Right lobe of liver (tissue), 4 donors: ENCODE data around the gene PLCL1.

Source experiments
- CTCF ChIP-seq, 4 donors: fragments of 200-600 bp in 3 of 4; fragments of 450-650 bp in 1 of 4; IDR thresholded peaks; one replicate each; pipeline versions ENCODE4 v1.5.1 to v1.8.0; 2016 to 2022; ENCODE audit warnings: antibody characterized with exemption in 4 of 4, mild to moderate bottlenecking in 2 of 4
- POLR2A ChIP-seq: fragments of 450-650 bp; IDR thresholded peaks from one replicate; pipeline ENCODE4 v1.6.1; 2017; ENCODE audit warnings: antibody characterized with exemption, mild to moderate bottlenecking
- donor health status: DM: no; HTN: no; CAD: no.
- donor health status: DM: no; HTN: no; CAD: no.
- donor health status: DM: no; HTN: yes; CAD: no.

- TF ChIP-seq CTCF (IDR thresholded peaks at IDR 0.05) (no peak), POLR2A (no peak)
Observed at GRCh38 chr2:197798187-197798586, 6.2 kb upstream of the PLCL1 start.
